Esophagus squamous epithelium (tissue), 5 donors: ENCODE data around the gene SNX12. TPM values are rescaled to one million over a fixed set of nuclear protein-coding genes. Genes with fewer than 3 reads are reported as not detected.

ENCODE experiments used
- DNase-seq: peaks from one replicate; lab custom pipeline; 2025; lab: John Stamatoyannopoulos, UW
- H3K27ac ChIP-seq, 4 donors: fragments of 200-600 bp; sonication (generic); one replicate each; pipeline ENCODE4 v1.5.1; 2016 to 2019; ENCODE audit warnings: mild to moderate bottlenecking in 1 of 4
- H3K27me3 ChIP-seq, 4 donors: fragments of 200-600 bp; sonication (generic); 1 replicate in 3 of 4; 2 replicates in 1 of 4; pipeline versions ENCODE4 v1.5.1 to v1.6.0; 2017 to 2021; ENCODE audit warnings: antibody characterized with exemption in 1 of 4
- H3K36me3 ChIP-seq, 3 donors: fragments of 200-600 bp; sonication (generic); one replicate each; pipeline ENCODE4 v1.5.1; 2016 to 2019
- H3K4me1 ChIP-seq, 3 donors: fragments of 200-600 bp; sonication (generic); one replicate each; pipeline ENCODE4 v1.5.1; 2017 to 2019
- H3K4me3 ChIP-seq, 4 donors: fragments of 200-600 bp; sonication (generic); 1 replicate in 3 of 4; 2 replicates in 1 of 4; pipeline ENCODE4 v1.5.1; 2016 to 2019; ENCODE audit warnings: mild to moderate bottlenecking in 2 of 4, moderate library complexity in 1 of 4
- H3K9me3 ChIP-seq, 3 donors: fragments of 200-600 bp; sonication (generic); one replicate each; pipeline ENCODE4 v1.5.1; 2016 to 2019
- POLR2A ChIP-seq, 4 donors: fragments of 450-650 bp; IDR thresholded peaks; one replicate each; pipeline ENCODE4 v1.6.1; 2017; ENCODE audit warnings: antibody characterized with exemption in 4 of 4, mild to moderate bottlenecking in 4 of 4, moderate library complexity in 3 of 4
- WGBS, 2 donors: methylation state at CpG; one replicate each; pipeline ENCODE4 v1.1.5; 2018; 5-methylcytosine and 5-hydroxymethylcytosine counted together
- intact Hi-C: fragments of 100-400 bp; cut with DNase I; formaldehyde crosslinking; loops from one replicate; pipeline ENCODE4 v1.15.0; 2022
- total RNA-seq, 4 donors: library from RNA; depleted of rRNA; stranded (reverse); fragments of >200 nt; gene quantifications; one replicate each; pipeline ENCODE4 v1.1.0, GENCODE V29; 2016
- TF ChIP-seq, protein P1 (sequence below), 6 experiments: fragments of 450-650 bp in 4 of 6; fragments of 200-600 bp in 2 of 6; sonication (generic) in 2 of 6; IDR thresholded peaks; one replicate each; pipeline ENCODE4 v1.5.1; 2016 to 2019; ENCODE audit warnings: antibody characterized with exemption in 6 of 6, mild to moderate bottlenecking in 4 of 6, moderate library complexity in 4 of 6
- donor health status: DM: yes; HTN: yes; CAD: no.

Gene SNX12
- total RNA-seq, 4 donors from 2014 or later, result 39.6 to 54.1 (median 43.7) TPM

DNA sequence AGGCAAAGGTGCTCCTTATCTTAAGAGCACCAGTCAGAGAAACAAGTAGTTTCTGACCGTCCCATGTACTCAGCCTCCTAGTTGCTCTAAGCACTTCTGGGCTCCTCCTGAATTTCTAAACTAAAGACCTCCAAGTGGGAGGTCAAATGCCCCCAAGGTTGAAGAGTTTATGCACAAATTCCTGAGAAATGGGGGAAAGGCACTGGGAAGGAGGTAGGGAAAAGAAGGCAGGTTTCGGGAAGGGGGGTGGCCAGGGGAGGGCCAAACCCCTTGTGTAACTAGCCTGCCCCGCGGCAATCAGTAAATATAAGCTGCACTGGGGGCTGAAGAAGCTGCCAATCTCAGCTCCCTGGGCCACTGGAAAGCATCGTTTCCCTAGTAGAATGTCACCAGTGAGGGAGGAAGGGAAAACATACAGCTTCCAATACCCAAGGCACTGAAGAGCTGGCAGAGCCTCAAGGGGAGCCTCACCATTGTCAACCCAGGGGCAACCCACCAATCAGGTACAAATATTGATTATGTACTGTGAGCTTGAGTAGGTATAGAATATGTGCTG lies 30.9 kb upstream of the SNX12 start:
- TF ChIP-seq, protein P1, sequence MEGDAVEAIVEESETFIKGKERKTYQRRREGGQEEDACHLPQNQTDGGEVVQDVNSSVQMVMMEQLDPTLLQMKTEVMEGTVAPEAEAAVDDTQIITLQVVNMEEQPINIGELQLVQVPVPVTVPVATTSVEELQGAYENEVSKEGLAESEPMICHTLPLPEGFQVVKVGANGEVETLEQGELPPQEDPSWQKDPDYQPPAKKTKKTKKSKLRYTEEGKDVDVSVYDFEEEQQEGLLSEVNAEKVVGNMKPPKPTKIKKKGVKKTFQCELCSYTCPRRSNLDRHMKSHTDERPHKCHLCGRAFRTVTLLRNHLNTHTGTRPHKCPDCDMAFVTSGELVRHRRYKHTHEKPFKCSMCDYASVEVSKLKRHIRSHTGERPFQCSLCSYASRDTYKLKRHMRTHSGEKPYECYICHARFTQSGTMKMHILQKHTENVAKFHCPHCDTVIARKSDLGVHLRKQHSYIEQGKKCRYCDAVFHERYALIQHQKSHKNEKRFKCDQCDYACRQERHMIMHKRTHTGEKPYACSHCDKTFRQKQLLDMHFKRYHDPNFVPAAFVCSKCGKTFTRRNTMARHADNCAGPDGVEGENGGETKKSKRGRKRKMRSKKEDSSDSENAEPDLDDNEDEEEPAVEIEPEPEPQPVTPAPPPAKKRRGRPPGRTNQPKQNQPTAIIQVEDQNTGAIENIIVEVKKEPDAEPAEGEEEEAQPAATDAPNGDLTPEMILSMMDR (IDR thresholded peaks at IDR 0.05), result no peak
- TF ChIP-seq POLR2A (IDR thresholded peaks at IDR 0.05), result no peak
- no peaks in the 10 kb centered on the region for H3K9me3 ChIP-seq
- no peaks in the 10 kb centered on the region for H3K27me3 ChIP-seq
- H3K4me1 ChIP-seq, result peaks cover 6 to 42% (median 11%) of the 10 kb centered on the region in 3 donors
- H3K27ac ChIP-seq, result no peak overlapping the region
- intact Hi-C loops, result no loop called here
- no peaks in the 10 kb centered on the region for H3K36me3 ChIP-seq
- WGBS, 2 donors, result 58% methylated on average over 5 of the region's 5 CpGs; no CpG with 5 or more reads in 1 of the 2 donors
- H3K4me3 ChIP-seq, result no peak overlapping the region
- no peak for DNase-seq

DNA sequence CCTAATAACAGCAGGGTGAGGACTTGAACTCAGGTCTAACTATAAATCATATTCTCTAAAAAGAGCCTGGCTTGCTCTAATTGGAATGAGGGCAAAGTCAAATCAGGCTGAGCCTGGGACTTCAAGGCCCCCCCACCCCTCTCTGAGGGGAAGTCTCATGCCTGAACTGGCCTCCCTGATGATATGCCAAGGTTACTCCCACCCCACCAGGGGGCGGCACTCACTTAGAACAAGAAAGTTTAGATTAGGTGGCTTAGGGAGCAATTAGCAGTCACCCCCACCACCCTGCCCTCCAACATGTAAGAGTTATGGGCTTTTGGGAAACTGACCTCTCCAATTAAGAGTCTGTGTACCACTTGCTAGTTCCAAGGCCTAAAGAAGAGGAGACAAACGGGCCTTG lies 30.2 kb upstream of the SNX12 start:
- peak; percentile 4 for DNase-seq
- Histone ChIP-seq H3K4me3 (no peak overlapping the region), H3K27me3 (no peaks in the 10 kb centered on the region), H3K9me3 (no peaks in the 10 kb centered on the region), H3K27ac (no peak overlapping the region), H3K36me3 (no peaks in the 10 kb centered on the region), H3K4me1 (peaks cover 6 to 35% (median 10%) of the 10 kb centered on the region in 3 donors)
- 0 to 17% methylated on average over 1 to 2 of the region's 2 CpGs for WGBS, 2 donors
- intact Hi-C loops, result no loop called here
- no peak for TF ChIP-seq POLR2A (IDR thresholded peaks at IDR 0.05)
- TF ChIP-seq, protein P1 (IDR thresholded peaks at IDR 0.05), result peak in 5 of 6 experiments; percentile 30 to 47 (median 39)

DNA sequence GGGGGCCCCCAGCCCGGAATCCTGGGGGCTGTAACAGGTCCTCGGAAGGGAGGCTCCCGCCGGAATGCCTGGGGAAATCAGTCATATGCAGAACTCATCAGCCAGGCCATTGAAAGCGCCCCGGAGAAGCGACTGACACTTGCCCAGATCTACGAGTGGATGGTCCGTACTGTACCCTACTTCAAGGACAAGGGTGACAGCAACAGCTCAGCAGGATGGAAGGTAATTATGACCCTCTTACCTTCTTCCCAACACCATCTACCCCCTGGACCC lies 28.6 kb upstream of the SNX12 start:
- Histone ChIP-seq H3K36me3 (no peaks in the 10 kb centered on the region), H3K27me3 (no peaks in the 10 kb centered on the region), H3K4me1 (peaks cover 3 to 28% (median 6%) of the 10 kb centered on the region in 3 donors), H3K4me3 (peak overlapping the region; percentile 40 to 72 (median 59)), H3K9me3 (no peaks in the 10 kb centered on the region), H3K27ac (peak overlapping the region in 3 of 4 donors; percentile 84 to 86 (median 85))
- 40% methylated on average over 2 of the region's 9 CpGs; no CpG with 5 or more reads in 1 of the 2 donors for WGBS, 2 donors
- DNase-seq, result no peak
- TF ChIP-seq, protein P1 (IDR thresholded peaks at IDR 0.05), result no peak
- no peak for TF ChIP-seq POLR2A (IDR thresholded peaks at IDR 0.05)
- intact Hi-C loops, result no loop called here

DNA sequence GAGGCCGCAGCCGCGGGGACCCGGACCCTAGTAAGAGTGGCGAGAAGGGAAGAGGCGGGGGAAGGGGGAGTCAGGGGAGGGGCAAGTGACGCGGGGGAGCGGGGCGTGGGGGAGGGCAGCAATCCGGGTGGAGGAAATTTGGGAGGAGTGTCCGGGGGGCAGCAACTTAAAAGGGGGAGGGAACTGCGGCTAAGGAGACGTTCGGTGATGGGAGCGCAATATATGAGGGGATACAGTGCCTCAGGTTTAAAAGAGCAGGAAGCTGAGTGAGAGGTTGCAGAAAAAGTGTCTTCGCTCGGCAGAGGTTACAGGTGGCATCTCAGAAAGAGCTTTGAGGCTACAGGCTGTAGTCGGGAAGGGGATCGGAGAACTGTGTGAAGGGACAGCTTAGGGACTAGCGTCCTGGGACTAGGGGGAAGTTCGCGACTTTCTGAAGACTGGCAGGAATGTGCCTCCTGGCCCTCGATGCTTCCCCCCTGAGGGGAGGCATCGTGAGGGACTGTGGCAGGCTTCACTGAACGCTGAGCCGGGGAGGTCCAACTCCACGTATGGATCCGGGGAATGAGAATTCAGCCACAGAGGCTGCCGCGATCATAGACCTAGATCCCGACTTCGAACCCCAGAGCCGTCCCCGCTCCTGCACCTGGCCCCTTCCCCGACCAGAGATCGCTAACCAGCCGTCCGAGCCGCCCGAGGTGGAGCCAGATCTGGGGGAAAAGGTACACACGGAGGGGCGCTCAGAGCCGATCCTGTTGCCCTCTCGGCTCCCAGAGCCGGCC lies 28.0 kb upstream of the SNX12 start:
- Histone ChIP-seq H3K36me3 (no peaks in the 10 kb centered on the region), H3K27me3 (no peaks in the 10 kb centered on the region), H3K27ac (peak overlapping the region; percentile 76 to 86 (median 84)), H3K4me3 (peak overlapping the region; percentile 40 to 72 (median 59)), H3K9me3 (no peaks in the 10 kb centered on the region), H3K4me1 (peaks cover 3 to 28% (median 6%) of the 10 kb centered on the region in 3 donors)
- DNase-seq, result no peak
- TF ChIP-seq, protein P1 (IDR thresholded peaks at IDR 0.05), result no peak
- TF ChIP-seq POLR2A (IDR thresholded peaks at IDR 0.05), result peak in 1 of 4 donors; percentile 10
- 0 to 36% methylated on average over 6 to 21 of the region's 46 CpGs for WGBS, 2 donors
- intact Hi-C loops, result no loop called here

DNA sequence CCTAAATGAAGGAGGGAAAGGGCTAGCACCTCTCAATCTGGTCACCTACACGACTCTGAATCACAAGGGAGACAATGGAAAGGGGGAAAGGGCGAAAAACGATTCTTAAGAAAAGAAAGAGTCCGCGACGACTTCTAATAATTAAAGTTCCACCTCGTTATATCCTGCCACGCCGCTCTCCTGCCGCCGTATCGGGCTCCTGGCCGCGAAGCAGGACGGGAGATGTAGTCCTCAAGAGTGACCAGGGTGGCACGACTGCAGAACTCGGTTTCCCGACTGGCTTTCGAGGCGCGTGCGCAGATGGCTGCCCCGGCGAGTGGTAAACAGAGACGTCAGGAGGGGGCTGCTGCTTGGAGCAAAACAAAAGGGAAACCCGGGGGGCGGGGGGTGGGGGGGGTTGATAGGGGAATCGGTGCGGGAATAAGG lies 27.4 kb upstream of the SNX12 start, which contains the start of gene FOXO4:
TSS of gene FOXO4 (plus strand) at position 297 of the 426 bp plus-strand sequence. CDS start 678 bp downstream, outside the sequence.
- Histone ChIP-seq H3K27ac (peak within 1 kb of the TSS; percentile 76 to 86 (median 84)), H3K4me3 (peak within 1 kb of the TSS; percentile 40 to 72 (median 59)), H3K9me3 (no peaks in the 10 kb centered on the region), H3K36me3 (no peaks in the 10 kb centered on the region), H3K27me3 (no peaks in the 10 kb centered on the region), H3K4me1 (peaks cover 3 to 28% (median 6%) of the 10 kb centered on the region in 3 donors)
- TF ChIP-seq, protein P1 (IDR thresholded peaks at IDR 0.05), result no peak
- TF ChIP-seq POLR2A (IDR thresholded peaks at IDR 0.05), result peak in 1 of 4 donors; percentile 19
- DNase-seq, result peak; percentile 17
- intact Hi-C loops, result no loop called here
- 15% methylated on average over 27 of the region's 29 CpGs; no CpG with 5 or more reads in 1 of the 2 donors for WGBS, 2 donors
